Measurements from ENCODE around the gene ZCCHC7.

DNA sequence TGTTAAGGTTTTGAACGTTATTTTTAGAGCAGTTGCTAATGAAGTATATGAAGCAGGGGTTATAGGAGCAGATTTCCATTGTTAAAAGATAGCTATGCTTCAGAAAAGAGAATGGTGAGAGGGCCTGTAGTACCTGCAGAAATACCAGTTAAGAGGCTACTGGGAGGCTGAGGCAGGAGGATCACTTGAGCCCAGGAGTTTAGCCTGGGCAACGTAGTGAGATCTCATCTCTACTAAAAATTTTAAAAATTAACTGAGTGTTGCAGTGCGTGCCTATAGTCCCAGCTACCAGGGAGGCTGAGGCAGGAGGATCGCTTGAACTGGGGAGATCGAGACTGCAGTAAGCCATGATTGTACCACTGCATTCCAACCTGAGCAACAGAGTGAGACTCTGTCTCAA lies 148.8 kb downstream of the ZCCHC7 start:
- TF ChIP-seq CTCF (conservative IDR thresholded peaks at IDR 0.05; ENCODE audit: low read length) = no peak
- TF ChIP-seq EZH2phosphoT487 (IDR thresholded peaks at IDR 0.05; ENCODE audit: borderline replicate concordance, low read depth, low read length) = no peak

Data from OCI-LY7 (cell line).